ENCODE data around the gene KCNQ1OT1. TPM values are rescaled to one million over a fixed set of nuclear protein-coding genes. Genes with fewer than 3 reads are reported as not detected.
A peak's percentile ranks its signal among the peaks of the same experiment; 100 is the strongest.

Gene KCNQ1OT1
- total RNA-seq, 1 donor from 2014 or later = 10.3 TPM

- no peak for DNase-seq
These were observed 13.2 kb downstream of the KCNQ1OT1 start for GRCh38 chr11:2686360-2687222.

GRCh38 chr11:2685566-2686359 is 14.0 kb downstream of the KCNQ1OT1 start:
- no peak for DNase-seq

DNA sequence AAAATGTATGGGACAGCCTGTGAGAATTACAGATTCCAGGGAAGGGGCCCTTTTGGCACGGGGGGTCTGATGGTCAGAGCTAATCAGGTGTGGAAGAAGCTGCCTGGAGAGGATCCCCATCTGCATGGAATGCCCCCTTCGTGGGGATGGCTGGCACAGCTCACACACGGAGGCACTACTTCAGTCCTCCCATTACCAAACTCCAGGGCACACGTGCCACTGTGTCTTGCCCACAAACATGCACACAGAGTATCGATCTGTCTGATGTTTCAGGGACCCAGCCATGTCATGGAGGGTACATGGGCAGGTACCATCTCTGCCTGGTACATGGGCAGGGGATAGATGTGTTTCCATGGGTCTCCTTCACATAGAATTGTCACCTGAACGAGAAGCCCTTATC is 14.7 kb downstream of the KCNQ1OT1 start:
- DNase-seq = no peak

DNA sequence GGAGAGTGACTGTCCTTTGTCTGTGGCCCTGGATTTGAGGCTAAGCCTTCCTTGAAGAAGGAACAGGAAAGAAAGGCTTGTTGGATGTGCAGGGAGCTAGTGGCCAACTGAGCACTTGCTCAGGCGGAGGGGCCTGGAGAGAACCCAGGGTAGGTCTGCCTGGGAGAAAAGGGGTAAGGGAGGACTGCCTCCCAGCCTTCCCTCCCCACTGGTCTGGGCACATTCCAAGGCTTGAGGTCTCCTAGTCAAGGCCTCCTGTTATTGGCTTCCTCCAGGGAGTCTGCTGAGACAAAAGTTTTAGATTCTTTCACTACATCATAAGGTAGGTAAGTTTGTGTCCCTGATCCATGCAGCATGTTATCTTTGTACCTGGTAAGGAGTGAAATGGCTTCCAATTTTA is 15.2 kb downstream of the KCNQ1OT1 start:
- no peak for DNase-seq

DNA sequence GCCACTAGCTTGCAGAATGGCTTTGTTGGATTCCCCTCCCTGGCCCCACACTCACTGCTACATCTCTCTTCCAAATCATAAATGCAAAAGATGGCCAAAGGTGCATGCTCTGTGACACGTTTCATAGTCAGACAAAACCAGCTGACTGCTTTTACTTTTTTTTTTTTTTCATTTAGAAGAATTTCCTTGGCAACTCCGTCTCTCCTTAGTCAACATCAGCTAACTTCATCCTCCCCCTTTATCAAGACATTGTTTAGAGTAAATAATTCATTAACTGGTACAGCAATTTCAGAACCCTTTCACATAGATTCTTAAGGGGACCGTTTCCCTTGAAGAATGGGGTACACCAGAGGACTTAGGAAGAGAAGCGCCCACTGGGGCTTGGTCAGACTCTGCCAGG is 16.0 kb downstream of the KCNQ1OT1 start:
- no peak for DNase-seq

DNA sequence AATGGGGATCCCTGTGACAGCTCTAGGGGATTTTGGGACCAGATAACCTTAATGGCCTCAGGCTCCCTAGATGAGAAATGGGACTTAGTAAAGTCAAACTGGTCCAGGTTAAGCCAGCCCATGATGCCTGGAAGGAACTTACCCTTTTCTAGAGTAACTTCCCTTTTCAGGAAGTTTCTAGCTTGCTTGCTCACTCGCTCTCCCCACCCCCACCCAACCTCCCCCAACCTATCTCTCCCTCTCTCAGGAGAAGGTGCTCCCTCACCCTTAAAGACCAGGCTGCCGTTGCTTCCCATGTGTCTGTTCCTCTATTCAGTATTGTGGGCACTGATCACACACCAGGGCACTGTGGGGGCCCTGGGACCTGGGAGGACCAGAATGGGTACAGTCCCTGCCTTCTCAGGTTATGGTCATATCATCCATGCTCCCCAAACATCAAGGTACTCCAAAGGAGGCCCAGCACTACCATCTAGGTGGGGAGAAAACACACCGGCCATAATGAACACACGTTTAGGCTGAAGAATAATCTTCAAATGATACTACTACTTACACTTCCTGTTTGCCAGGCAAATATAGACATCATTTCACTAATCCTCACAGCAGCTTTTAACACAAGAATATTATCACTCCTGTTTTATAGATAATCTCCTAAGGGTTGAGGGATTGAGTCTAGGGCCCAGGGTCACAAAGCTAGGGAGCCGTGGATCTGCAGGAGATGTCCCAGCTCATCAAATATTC is 18.2 kb downstream of the KCNQ1OT1 start:
- DNase-seq = no peak

DNA sequence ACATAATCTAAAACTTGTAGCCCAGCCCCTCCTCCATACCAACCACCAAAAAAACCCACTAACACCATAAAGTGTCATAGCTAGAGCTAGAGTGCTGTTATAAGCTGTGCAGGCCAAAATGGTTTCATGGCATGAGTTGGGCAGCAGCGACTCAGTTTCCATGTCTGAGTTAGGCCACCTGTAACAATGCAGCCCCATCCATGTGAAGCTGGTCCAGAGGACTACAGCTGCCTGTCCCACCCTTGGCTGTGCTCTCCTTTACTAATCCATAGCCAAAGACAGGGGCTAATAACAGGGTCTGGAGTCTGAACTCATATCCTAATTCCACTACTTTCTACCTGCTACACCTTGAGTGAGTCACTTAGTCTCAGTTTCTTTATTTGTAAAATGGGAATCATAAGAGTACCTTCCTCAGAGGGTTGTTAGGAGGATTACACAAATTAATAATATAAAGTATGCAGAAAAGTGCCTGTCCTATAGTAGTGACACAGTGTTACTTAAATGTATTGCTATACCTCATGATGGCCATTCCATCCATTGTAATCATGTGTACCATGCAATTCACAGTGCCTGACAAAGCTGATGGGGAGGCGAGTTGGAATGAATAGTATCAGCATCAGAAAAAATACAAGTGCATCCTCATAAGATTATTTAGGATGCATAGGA is 20.6 kb downstream of the KCNQ1OT1 start:
- DNase-seq = no peak

DNA sequence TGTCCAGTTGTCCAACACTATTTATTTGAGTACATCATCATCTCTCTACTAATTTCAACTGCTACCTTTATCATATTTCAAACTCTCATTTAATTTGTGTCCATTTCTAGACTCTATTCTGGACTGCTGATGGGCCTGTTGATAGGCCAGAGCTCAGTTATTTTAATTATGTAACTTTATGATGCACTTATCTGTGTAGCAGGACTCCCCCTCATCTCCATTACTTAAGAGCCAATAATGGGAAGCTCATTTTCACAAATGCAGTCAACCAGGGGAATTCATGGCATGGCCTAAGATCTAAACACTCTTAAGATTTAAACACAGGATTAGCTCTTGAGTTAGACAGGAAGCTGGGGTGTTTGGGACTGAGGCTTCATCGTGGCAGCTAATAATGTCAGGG is 21.4 kb downstream of the KCNQ1OT1 start:
- no peak for DNase-seq

DNA sequence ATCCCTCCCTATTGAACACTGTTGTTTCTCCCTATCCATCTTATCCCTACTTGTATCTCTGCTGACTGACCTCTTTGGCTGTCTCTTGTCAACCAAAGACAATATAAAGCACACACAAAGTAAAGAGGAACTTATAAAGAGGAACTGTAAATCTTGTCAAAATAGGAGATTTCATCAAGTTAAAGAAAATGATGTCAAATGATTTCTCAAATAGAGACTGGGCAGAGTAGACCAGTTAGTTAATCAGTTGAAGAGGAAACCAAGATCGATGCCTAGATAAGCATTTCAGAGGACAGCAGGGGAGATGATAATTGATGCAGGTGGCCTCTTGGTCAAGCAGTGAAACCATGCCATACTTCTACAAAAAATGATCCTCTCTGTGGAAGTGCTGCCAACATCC is 22.7 kb downstream of the KCNQ1OT1 start:
- DNase-seq = no peak

DNA sequence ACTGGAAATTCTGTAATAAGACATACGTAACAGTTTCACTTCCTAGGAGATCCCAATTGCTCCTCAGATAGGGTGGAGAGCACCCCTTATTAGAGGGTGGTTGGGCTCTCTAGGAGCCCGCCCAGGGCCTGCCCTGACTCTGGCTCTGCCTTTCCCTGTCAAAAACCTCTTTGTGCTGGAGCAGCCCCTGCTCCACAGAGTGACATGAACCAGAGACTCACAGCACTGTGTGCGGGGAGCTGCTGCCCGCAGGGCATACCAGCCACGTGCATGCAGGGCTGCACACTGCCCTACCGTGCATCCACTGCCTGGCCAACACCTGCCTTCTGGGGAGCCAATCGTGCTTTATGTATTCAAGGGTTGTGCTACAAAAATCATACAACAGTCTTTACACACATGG is 24.3 kb downstream of the KCNQ1OT1 start:
- DNase-seq = no peak

DNA sequence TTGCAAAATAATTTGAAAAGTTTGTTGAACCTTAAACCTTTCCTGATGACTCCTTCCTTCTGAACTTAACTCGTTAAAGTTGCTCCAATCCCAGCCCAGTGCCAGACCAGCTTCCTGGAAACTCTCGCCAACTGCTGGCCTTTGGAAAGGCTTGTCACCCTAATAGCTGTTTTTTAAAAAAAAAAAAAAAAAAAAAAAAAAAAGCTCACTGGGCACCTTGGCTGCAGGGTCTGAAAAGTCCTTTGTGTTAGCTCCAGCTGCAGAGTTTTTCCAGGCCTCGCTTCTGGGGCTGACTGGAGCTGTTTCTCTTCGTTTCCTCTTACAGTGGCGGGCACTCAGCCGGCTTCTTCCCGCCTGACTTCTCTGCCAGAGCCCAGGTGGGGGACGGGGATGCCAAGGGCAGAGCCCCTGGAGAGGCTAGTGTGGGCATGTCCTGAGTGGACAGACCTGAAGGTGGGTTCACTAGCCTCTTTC is 25.1 kb downstream of the KCNQ1OT1 start:
- DNase-seq = peak; percentile 76

DNA sequence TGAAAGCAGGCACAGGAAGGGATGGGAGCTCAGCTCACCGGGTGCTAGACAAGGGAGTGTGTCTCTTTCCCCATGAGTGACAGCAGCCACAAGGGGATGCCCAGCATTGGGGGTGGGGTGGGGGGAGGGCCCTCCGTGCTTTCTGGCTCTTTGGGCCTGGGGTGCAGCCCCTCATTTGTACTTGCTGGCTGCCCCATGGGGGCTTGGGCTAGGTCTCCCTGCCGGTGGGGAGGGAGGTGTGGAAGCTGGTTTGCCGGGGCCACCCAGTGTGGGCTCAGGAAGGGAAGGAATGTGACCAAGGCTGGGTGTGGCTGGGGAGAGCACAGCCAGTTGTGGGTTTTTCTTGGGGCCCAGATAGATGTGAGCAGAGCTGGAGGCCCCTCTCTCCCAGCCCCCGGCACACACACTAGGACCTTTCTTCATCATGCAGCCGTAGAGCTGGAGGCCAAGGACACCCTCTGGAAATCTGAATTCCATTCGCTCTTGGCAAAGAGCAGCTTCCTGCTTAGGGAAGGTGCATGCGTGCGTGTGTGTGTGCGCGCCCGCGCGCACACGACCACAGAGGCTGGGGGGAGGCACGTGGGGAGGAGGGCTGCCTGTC is 25.8 kb downstream of the KCNQ1OT1 start:
- peak; percentile 55 for DNase-seq

DNA sequence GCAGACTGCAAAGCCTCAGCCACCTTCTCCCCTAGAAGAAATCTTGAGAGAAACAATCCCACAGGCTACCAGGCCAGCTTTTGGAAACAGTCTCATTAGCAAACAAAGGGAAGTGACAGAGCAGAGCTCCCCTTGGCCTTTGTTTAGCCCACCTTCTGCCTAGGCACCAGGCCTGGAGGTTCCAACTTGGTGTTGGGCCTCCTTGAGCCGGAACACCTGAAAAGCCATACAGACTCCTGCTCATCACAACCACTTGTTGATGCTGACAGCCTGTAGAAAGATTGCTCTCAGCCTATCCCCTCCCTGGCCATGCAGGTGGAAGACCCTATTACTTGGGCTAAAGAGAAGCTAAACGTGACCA is 26.6 kb downstream of the KCNQ1OT1 start:
- no peak for DNase-seq

GRCh38 chr11:2672553-2673249 is 27.1 kb downstream of the KCNQ1OT1 start:
- DNase-seq = no peak

DNA sequence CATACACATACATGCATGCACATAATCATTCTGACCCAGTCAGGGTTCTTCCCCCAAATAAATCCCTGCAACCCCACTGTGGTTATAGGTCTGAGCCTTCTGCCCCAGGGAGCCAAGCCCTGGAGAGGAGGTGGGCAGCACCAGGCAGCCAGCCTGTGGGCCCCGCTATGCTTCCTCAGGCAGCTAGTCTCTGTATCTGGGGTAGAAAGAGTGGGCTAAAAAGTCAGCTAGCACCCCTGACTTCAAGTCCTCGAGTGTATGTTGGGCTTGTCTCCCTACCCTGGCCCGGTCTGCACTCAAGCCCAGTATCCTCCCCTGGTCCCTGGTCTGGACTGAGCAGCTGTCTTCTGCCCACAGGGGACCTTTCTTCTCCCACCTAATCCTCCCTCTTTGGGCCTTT is 28.0 kb downstream of the KCNQ1OT1 start:
- DNase-seq = no peak

- no peak for DNase-seq
These were observed 29.2 kb downstream of the KCNQ1OT1 start for GRCh38 chr11:2670541-2671100.

DNA sequence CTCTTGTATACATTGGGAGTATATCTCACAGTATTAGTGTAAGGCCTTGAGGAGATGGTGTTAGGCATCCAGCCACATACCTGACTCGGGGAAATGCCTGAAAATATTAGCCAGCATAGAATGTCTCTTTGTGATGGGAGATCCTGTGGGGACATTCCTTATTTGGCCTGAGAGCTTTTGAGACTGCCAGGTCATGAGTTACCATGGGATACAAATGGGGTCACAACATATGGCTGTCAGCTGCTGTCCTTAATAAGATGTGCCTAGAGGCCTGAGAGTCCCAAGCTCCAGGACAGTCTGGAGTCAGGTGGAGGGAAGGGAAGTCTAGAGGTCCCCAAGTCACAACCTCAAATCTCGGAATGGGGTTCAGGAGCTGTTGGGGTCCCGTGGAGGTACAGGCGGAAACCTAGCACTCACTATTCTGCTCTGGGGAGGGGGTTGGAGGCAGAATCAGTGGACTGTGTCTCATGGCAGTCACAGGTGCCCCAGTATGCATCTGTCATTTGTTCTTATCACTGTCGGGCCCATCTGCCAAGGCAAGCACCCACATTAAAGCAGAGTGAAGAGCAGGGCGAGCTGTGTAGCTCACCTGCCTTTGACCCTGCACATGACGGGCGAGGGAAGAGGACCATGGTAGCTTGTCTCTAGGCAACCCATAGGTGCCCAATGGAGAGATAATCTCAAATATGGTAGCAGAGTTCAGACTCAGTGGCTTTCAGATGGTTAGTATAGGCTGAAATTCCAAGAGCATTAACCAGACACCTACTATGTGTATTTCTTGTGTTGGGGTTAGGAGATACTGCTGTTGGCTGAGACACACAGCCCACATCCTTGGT is 29.9 kb downstream of the KCNQ1OT1 start:
- DNase-seq = no peak

DNA sequence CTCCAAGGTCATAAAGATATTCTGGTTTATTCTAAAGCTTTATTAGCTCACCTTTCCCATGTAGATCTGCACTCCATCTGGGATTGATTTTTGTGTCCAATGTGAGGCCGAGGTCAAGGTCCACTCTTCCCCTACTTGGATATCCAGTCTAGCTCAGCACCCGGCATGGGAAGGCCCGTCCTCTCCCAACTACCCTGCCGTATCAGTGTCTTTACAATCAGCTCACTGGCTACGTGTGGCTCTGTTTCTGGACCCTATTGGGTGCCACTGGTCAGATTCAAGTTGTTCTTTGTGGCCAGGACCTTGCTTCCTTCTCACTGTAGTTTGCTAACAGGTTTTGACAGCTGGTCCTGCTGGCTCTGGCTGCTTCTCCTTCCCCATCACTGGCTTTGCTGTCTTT is 30.9 kb downstream of the KCNQ1OT1 start:
- no peak for DNase-seq

DNA sequence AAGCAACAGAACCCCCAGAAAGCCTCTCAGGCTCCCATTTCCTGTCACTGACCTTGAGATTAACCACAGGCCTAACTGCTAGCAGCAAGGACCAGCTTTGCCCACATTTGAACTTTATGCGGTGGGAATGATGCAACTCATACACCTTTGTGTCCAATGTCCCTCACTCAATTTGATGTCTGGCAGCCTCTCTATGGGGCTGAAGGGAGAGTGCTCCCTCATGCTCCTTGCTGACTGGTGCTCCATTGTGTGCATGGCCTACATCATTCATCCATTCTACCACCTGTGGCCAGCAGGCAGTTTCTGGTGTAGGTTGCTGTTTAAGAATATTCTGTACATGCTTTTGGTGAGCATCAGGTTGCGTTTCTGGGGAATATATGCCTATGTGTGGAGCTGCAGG is 31.9 kb downstream of the KCNQ1OT1 start:
- DNase-seq = no peak

All from tongue (tissue), 2 donors.